ENCODE results near the gene ACVR1B. TPM values are rescaled to one million over a fixed set of nuclear protein-coding genes. Genes with fewer than 3 reads are reported as not detected.
A peak's percentile ranks its signal among the peaks of the same experiment; 100 is the strongest.

ACVR1B gene
- total RNA-seq, 1 donor from 2014 or later: 34.9 TPM

DNA sequence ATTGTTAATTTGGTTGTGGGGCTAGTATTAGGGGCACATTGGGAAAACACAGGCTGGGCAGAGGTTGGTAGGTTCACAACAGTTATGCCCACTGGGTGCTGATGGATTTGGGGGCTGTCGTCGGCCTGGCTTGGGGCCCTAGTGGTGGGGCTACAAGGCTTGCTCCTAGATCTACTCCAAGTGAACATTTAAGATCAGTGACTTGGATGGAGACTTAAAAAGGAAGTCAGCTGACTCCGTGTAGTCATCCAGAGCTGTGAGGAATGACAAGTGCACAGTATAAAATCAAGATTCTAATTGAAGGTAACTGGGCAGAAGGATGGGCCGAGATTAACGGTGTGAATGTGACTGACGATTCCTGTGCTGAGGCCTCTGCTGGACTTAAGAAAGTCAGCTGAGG is 86.9 kb downstream of the ACVR1B start:
- Histone ChIP-seq H3K27me3 (ENCODE audit: low read depth) (no peaks in the 10 kb centered on the region), H3K9me3 (no peaks in the 10 kb centered on the region), H3K4me3 (peak overlapping the region; percentile 65), H3K27ac (peak overlapping the region; percentile 31), H3K36me3 (no peaks in the 10 kb centered on the region), H3K4me1 (peaks cover 55% of the 10 kb centered on the region)
- TF ChIP-seq, protein P1, sequence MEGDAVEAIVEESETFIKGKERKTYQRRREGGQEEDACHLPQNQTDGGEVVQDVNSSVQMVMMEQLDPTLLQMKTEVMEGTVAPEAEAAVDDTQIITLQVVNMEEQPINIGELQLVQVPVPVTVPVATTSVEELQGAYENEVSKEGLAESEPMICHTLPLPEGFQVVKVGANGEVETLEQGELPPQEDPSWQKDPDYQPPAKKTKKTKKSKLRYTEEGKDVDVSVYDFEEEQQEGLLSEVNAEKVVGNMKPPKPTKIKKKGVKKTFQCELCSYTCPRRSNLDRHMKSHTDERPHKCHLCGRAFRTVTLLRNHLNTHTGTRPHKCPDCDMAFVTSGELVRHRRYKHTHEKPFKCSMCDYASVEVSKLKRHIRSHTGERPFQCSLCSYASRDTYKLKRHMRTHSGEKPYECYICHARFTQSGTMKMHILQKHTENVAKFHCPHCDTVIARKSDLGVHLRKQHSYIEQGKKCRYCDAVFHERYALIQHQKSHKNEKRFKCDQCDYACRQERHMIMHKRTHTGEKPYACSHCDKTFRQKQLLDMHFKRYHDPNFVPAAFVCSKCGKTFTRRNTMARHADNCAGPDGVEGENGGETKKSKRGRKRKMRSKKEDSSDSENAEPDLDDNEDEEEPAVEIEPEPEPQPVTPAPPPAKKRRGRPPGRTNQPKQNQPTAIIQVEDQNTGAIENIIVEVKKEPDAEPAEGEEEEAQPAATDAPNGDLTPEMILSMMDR (IDR thresholded peaks at IDR 0.05): no peak
- intact Hi-C loops (cut with DNase I): no loop called here
- no peak for ATAC-seq
- DNase-seq: no peak

DNA sequence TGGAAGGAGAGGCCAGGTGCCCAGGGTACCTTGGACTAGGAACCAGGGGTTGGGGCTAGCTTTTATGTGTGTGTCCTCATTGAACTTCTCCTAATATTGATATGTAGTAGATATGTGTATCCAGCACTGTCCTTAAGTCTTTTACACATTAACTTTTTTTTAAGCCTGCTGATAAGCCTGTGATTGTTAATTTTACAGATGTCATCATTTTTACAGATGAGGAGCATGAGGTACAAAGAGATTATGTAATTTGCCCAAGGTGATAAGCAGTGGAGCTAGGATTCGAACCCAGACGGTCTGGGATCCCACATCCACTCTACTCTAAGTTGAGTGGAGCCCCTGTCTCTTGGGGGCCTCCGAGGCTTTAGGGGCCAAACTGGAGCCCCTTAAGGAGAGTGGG is 89.5 kb downstream of the ACVR1B start:
- intact Hi-C loops (cut with DNase I): no loop called here
- Histone ChIP-seq H3K27ac (no peak overlapping the region), H3K27me3 (ENCODE audit: low read depth) (no peaks in the 10 kb centered on the region), H3K4me3 (no peak overlapping the region), H3K4me1 (peaks cover 68% of the 10 kb centered on the region), H3K36me3 (no peaks in the 10 kb centered on the region), H3K9me3 (no peaks in the 10 kb centered on the region)
- DNase-seq (no peak), ATAC-seq (no peak)
- TF ChIP-seq, protein P1 (IDR thresholded peaks at IDR 0.05): no peak

DNA sequence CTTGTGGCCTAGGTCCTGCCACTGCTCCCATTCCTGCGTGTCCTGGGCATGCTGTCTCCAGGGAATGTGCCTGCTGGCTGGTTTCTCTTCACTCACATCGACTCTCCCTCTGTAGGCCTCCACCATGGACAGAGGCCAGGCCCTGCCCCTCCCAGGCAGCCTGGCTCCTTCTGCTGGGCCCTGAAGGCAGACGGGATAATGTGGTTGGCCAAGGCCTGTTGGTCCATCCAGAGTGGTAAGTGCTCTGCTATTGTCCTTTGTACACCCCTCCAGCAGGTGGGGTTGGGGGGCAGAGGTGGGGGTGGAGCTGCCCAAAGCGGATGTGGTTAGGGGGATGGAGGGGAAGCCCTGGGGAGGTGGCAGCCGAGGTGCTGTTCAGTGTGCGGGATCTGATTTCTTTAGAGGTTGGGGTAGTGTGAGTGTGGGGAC is 90.2 kb downstream of the ACVR1B start:
- intact Hi-C loops (cut with DNase I): no loop called here
- DNase-seq: no peak
- no peaks in the 10 kb centered on the region for H3K36me3 ChIP-seq
- no peak for ATAC-seq
- H3K4me3 ChIP-seq: no peak overlapping the region
- H3K9me3 ChIP-seq: no peaks in the 10 kb centered on the region
- H3K27ac ChIP-seq: no peak overlapping the region
- TF ChIP-seq, protein P1 (IDR thresholded peaks at IDR 0.05): no peak
- peaks cover 68% of the 10 kb centered on the region for H3K4me1 ChIP-seq
- no peaks in the 10 kb centered on the region for H3K27me3 ChIP-seq (ENCODE audit: low read depth)

DNA sequence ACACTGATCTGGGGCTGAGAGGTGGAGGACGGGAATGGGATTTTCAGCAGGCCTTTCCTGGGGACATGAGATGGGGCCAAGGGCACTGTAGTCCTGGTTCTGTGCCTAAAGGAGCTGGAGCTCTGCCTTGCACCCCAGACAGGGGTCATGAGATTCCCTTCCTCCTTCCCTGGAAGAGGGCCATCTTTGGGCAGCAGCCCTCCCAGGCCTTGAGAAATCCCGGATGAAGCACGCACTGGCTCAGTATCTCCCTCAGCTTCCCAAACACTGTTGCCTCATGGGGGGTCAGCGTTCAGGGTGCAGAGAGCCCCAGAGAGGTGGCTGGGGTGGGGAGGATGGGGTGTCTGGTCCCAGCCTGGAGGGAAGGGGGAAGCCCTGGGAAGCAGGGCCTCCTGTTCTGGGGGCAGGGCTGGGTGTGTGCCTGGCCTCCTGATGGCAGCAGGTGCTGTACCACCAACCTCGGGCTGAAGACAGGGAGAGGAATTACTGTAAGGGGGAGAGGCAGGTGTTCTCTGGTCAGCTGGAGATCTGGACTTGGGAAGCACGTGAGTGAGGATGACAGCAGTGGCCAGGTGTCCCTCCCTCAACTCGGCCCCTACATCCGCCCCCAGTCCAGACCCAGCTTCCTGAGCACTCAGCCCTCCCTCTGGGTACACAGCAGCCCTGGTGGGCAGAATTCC is 91.3 kb downstream of the ACVR1B start:
- no peaks in the 10 kb centered on the region for H3K27me3 ChIP-seq (ENCODE audit: low read depth)
- no peaks in the 10 kb centered on the region for H3K9me3 ChIP-seq
- H3K27ac ChIP-seq: peak overlapping the region; percentile 79
- H3K4me1 ChIP-seq: peaks cover 72% of the 10 kb centered on the region
- intact Hi-C loops (cut with DNase I): no loop called here
- no peak overlapping the region for H3K4me3 ChIP-seq
- no peaks in the 10 kb centered on the region for H3K36me3 ChIP-seq
- ATAC-seq (no peak), DNase-seq (no peak)
- TF ChIP-seq, protein P1 (IDR thresholded peaks at IDR 0.05): no peak

DNA sequence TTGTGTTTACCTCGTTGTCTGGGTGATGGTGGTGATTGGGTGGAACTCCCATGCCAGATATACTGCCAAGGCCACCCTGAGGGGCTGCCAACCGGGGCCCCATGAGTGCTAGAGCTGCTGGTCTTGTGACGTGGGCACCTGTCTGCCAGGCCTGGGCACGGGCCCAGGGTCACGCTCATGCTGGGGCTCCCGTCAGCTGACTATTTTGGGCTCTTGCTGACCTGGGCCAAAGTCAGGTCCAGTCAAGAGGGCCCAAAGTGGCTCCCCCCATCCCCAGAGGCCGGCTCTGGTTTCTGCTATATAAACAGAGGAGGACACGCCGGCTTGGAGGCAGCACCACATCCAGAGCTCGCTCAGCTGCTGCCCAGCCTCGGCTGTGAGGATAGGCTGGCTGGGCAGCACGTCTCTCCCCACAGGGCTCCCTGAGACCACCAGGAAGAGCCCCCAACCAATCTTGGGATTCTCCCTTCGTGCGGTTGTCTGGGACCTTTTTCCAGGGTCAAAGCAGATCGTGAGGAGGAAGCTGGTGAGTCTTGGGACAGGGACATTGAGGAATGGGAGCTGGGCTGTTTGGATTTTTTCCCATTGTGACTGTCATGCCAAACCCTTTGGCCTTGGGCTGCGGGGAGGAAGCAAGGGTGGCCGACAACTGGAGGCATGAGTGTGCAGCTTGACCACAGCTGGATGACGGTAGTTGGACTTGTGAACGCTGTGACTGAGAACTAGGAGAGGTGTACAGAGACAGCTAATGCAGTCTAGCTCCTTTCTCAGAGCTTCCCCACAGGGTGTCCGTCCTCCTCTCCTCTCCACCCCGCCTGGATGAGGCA is 92.1 kb downstream of the ACVR1B start:
- ATAC-seq (peak; percentile 1), DNase-seq (no peak)
- Histone ChIP-seq H3K9me3 (no peaks in the 10 kb centered on the region), H3K36me3 (no peaks in the 10 kb centered on the region), H3K4me3 (no peak overlapping the region), H3K27ac (peak overlapping the region; percentile 79), H3K27me3 (ENCODE audit: low read depth) (no peaks in the 10 kb centered on the region), H3K4me1 (peaks cover 66% of the 10 kb centered on the region)
- TF ChIP-seq, protein P1 (IDR thresholded peaks at IDR 0.05): no peak
- intact Hi-C loops (cut with DNase I): no loop called here
